ENCODE data around the gene ASIP.
"Not testable (repeated sequence)": the region's sequence is repeated elsewhere in the genome, so short reads cannot be mapped to it uniquely, and the experiment has no call there.

GRCh38 chr20:34224251-34224650 is 17.0 kb upstream of the ASIP start:
- TF ChIP-seq EZH2 (optimal IDR thresholded peaks at IDR 0.05; ENCODE audit: low read depth, low read length); EZH2phosphoT487 (IDR thresholded peaks at IDR 0.05; ENCODE audit: low read length): not testable (repeated sequence)
- TF ChIP-seq, protein P1, sequence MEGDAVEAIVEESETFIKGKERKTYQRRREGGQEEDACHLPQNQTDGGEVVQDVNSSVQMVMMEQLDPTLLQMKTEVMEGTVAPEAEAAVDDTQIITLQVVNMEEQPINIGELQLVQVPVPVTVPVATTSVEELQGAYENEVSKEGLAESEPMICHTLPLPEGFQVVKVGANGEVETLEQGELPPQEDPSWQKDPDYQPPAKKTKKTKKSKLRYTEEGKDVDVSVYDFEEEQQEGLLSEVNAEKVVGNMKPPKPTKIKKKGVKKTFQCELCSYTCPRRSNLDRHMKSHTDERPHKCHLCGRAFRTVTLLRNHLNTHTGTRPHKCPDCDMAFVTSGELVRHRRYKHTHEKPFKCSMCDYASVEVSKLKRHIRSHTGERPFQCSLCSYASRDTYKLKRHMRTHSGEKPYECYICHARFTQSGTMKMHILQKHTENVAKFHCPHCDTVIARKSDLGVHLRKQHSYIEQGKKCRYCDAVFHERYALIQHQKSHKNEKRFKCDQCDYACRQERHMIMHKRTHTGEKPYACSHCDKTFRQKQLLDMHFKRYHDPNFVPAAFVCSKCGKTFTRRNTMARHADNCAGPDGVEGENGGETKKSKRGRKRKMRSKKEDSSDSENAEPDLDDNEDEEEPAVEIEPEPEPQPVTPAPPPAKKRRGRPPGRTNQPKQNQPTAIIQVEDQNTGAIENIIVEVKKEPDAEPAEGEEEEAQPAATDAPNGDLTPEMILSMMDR (IDR thresholded peaks at IDR 0.05; ENCODE audit: low read length): not testable (repeated sequence)
